Measurements from ENCODE around the gene PCBP3.
"Not testable (repeated sequence)": the region's sequence is repeated elsewhere in the genome, so short reads cannot be mapped to it uniquely, and the experiment has no call there.

PCBP3 gene

GRCh38 chr21:45885597-45885929, 242.0 kb downstream of the PCBP3 start:
- DNase-seq, result no peak

GRCh38 chr21:45885930-45886601, 242.5 kb downstream of the PCBP3 start:
- not testable (repeated sequence) for DNase-seq

DNA sequence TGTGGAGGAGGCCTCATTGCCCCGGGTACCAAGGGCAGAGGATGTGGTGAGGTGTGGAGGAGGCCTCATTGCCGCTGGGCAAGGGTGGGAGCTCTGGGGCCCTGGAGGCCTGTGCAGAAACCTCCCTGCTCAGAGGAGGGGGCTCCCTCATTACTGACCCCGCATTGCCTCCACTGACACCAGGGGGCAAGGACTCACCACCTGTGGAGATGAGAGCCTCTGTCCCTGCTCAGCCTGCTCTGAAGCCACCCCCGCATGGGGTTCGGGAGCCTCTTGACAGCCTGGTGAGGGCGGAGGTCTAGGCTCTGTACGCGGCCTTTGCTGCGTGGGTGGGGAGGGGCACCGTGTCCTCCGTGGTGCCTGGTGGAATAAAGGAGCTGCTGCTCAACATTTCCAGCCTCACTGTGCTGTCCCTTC, 243.1 kb downstream of the PCBP3 start:
- no peak for DNase-seq

- DNase-seq, result peak; percentile 74
Observed at GRCh38 chr21:45887120-45887611, 243.6 kb downstream of the PCBP3 start.

DNA sequence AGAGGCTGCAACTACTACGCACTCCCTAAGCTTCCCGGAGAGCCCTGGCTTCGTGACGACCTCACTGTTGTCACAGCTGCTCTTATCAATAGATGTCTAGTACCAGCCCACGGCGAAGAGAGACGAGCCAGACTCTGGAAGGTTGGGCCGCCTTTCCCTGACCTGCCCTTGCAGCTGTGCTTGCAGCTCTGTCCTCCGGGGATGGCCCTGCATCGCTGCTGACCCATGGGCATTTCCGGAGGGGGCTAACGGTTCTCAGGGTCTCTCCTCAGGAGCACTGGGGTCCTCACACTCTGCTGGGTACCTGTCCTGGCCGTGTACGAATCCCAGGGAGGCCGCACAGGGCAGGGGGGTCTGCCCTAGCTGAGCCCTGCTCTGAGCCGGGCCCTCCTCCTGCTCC, 244.3 kb downstream of the PCBP3 start:
- DNase-seq, result peak; percentile 81

GRCh38 chr21:45888386-45889009, 245.0 kb downstream of the PCBP3 start:
- no peak for DNase-seq

DNA sequence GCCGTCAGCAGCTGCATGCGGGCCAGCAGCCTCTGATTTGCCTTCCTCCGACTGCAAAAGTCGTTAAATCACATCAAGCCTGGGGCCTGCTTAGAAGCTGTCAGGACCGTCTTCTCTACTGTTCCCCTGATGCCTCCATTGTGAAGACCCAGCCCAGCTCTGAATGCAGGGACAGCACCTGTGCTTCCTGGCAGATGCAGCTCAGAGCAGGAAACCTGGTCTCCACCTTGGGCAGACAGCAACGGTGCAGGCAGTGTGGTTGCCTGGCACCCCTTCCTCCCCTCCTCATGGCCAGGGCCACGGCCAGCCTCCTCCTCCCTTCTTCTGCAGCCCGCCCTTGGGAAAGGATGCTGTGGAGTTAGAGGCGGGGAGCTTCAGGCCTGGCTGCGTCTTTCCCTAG, 245.7 kb downstream of the PCBP3 start:
- no peak for DNase-seq

GRCh38 chr21:45889961-45890360, 246.4 kb downstream of the PCBP3 start:
- no peak for DNase-seq

DNA sequence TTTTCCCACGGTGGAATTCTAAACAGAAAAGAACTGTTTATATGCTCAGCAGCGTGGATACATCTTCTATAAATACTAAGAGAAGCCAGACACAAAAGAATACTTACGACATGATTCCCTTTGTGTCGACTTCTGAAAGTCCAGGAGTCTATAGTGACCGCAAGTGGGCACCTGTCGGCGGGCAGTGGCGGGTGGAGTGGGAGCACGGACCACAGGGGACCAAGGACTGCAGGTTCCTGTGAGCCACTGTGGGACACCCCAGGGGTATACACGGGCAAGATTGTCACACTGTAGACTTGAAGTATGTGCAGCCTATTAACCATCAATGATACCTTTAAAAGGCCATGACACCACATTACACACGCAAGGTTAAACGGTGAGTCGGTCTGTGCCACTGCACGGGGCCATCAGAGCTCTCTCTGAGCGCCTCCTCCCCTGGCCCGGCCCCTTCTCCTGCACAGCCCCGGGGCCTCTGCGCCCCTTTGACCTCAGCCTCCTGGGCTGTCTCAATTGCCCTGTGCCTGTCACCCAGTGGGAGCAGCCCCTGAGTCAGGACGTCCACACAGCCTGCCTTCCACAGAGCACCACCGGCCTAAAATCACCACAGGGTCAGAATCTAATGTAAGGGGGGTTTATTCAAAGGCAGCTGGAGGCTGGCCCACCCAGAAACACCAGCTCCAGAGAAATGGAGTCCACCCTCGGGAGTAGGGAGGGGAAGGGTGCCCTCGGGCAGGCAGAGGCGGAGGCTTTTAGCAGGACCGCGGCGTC, 248.0 kb downstream of the PCBP3 start:
- no peak for DNase-seq

DNA sequence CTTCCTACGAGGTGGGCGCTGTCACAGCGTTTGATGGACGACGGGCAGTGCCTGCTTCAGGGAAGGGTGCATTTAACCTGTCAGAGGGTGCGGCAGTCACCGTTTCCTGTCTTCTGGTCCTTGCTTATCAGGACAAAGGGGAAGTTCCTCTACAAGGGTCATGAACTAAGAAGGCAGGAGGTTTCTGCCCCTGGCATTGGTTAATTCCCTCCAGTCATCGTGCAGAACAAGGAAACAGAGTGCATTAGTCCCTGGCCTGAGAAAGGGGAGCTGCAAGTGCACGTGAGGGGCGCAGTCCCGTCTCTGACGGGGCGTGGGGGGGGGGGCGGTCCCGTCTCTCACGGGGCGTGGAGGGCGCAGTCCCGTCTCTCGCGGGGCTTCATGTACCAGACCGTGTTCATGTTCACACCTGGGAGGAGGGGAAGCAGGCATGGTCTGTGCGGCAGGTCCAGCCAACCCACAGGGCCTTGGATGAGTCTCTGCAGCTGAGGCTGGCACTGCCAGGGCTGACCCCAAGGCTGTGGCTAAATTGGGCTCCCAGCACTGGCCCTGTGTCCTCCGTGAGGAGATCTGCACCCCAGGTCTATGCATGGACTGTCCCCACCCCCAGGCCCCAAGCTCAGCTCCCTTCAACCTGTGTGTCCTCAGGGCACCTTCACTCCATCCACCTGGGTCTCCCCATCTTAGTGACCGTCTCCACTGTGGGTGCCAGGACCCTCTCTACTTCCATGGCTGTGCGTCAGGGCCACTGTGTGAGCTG, 248.8 kb downstream of the PCBP3 start:
- no peak for DNase-seq

DNA sequence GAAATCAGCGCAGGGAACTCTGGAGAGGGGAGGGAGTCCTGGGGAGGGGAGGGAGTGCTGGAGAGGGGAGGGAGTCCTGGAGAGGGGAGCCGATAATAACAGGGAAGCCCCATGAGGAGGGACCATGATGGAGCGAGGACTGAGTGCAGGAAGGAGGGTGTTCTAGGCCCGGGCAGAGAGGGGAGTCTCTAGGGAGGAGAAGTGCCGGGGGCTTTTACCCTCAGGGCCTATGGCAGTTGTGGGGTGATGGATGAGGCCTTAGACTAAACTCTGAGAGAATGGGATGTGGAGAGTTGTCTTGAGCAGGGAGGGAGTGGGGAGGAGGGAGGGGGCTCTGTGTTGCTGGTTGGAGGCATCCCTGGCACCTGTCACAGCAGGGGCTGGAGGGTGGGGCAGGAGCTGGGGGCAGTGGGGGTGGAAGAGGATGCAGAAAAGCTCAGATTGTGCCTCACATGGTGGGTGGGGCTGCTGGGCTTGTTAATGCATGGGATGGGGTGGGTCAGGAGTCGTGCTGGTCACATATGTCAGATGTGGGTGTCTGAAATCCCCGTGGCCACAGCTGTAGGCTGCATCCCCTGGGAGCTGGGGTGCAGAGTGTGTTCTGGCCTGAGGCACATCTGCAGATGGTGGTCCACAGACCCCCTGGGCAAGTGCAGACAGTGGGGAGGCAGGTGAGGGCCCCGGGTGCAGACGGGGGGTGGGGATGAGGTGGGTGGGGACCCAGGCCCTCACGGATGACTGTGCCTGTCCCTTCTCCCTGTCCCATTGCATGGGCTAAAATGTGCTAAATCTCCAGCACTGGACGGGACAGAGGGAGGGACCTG, 249.6 kb downstream of the PCBP3 start:
- no peak for DNase-seq

DNA sequence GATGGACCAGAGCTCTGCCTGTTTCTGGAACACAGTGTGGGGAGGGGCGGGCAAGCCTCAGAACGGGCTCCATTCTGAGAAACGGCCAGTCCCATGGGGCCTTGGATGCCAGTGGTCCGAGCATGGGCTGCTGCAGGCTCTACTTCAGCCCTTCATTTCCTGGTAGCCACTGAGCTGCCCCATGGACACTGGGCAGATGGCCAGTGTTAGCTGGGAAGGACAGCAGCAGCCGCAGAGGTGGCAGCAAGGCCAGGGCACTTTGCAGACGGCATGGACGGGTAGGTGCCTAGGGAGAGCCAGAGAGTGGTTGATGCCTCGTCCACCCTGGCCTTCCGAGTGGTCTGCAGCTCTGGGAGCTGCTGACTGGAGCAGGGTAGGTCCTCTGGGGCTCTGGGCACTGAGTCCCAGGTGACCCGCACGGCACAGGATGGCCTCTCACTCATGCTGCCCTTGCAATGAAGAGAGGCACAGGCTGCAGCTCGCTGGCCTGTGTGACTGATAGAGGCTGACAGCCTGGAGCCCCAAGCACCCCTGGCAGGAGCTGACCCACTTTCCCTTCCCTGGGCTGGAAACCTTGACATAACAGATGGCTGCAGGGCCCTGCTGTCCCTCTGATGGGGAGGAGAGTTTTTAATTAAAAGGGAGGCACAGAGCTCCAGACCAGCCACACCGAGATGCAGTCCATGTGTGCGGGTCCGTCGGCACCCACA, 250.4 kb downstream of the PCBP3 start:
- DNase-seq, result no peak

DNA sequence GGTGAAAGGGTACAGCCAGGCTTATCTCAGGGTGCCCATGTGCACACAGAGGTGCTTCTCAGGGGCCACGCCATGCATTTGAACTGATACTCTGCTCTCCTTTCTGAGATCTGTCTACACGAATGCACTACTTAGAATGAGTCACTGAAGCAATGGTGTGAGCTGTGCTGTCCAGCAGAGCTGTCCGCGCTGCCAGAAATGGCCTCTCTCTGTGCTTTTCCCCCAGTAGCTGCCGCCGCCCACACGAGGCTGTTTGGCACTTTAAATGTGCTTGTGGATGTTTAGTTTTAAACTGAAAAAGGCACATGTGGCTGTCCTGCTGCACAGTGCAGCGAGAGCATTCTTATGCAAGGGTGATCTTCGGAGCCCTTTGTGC, 250.9 kb downstream of the PCBP3 start:
- DNase-seq, result no peak

- no peak for DNase-seq
Observed at GRCh38 chr21:45894906-45895777, 251.6 kb downstream of the PCBP3 start.

- DNase-seq, result no peak
Observed at GRCh38 chr21:45895778-45896370, 252.3 kb downstream of the PCBP3 start.

GRCh38 chr21:45896431-45896830, 252.9 kb downstream of the PCBP3 start:
- not testable (repeated sequence) for DNase-seq

- no peak for DNase-seq
Observed at GRCh38 chr21:45897191-45898027, 253.9 kb downstream of the PCBP3 start.

- no peak for DNase-seq
Observed at GRCh38 chr21:45898028-45898350, 254.5 kb downstream of the PCBP3 start.

DNA sequence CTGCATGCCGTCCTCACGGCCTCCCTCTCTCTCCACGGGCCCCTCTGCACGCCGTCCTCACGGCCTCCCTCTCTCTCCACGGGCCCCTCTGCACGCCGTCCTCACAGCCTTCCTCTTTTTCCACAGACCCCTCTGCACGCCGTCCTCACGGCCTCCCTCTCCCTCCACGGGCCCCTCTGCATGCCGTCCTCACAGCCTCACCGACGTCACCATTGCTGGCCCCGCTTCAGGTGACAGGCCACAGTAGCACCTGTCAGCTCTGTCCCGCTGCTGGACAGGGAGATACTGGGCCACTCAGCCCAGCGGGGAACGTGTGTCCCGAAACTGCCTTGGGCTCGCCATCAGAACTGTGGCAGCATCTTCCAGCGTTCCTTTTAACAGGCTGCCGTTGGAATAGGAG, 255.3 kb downstream of the PCBP3 start:
- DNase-seq, result no peak

Measured in DMS153 (cell line).